B cell (primary cell): ENCODE results near the gene KIDINS220. TPM values are rescaled to one million over a fixed set of nuclear protein-coding genes. Genes with fewer than 3 reads are reported as not detected.

Source experiments
- ATAC-seq: fragments of 200-7000 bp; cut with Tn5 transposase; one replicate; pipeline ENCODE4 v1.10.0; 2021; ENCODE audit warnings: low read depth, mild to moderate bottlenecking, moderate number of reproducible peaks, moderate library complexity
- CTCF ChIA-PET: fragments of 350-600 bp; sonication (Branson Sonifier 250); formaldehyde crosslinking; loops from one replicate; lab custom pipeline; 2021; ENCODE audit warnings: antibody characterized with exemption, inconsistent platforms; lab: Charles Lee
- POLR2A ChIA-PET: fragments of 350-600 bp; sonication (Branson Sonifier 250); formaldehyde crosslinking; loops from one replicate; lab custom pipeline; 2021; ENCODE audit warnings: antibody characterized with exemption; lab: Charles Lee
- DNase-seq: peaks from one replicate; pipeline ENCODE4 v3.0.0; 2013
- H2AFZ ChIP-seq: 2 replicates; pipeline ENCODE4 v1.6.1; 2012; ENCODE audit warnings: mild to moderate bottlenecking, low read depth, low read length; ENCODE audit not compliant: insufficient read depth, poor library complexity, severe bottlenecking
- H3K27ac ChIP-seq, 2 donors: 1 replicate in 1 of 2; 2 replicates in 1 of 2; pipeline ENCODE4 v1.5.1; 2012 to 2013; ENCODE audit warnings: low read length in 2 of 2, mild to moderate bottlenecking in 2 of 2, moderate library complexity in 1 of 2
- H3K27me3 ChIP-seq, 4 experiments: fragments of 200-600 bp in 1 of 4; sonication (generic) in 1 of 4; replicated peaks in 1 of 4; 1 replicate in 2 of 4; 2 replicates in 2 of 4; pipeline versions ENCODE4 v1.6.1 to v1.7.0; 2013 to 2016; ENCODE audit warnings: low read length in 3 of 4, mild to moderate bottlenecking in 2 of 4, mixed read lengths in 1 of 4, moderate library complexity in 1 of 4; ENCODE audit not compliant: insufficient read depth in 4 of 4, control insufficient read depth in 3 of 4; ENCODE audit errors: control extremely low read depth in 1 of 4
- H3K36me3 ChIP-seq, 2 experiments: replicated peaks in 1 of 2; 1 replicate in 1 of 2; 2 replicates in 1 of 2; pipeline versions ENCODE4 v1.6.1 to v1.7.1; 2013; ENCODE audit warnings: low read length in 1 of 2; ENCODE audit not compliant: insufficient read depth in 2 of 2, control insufficient read depth in 1 of 2; ENCODE audit errors: control extremely low read depth in 1 of 2, extremely low read depth in 1 of 2
- H3K4me1 ChIP-seq, 2 donors: fragments of 200-600 bp in 1 of 2; sonication (generic) in 1 of 2; 1 replicate in 1 of 2; 2 replicates in 1 of 2; pipeline versions ENCODE4 v1.5.1 to v1.6.1; 2013 to 2017; ENCODE audit warnings: low read length in 2 of 2; ENCODE audit not compliant: control insufficient read depth in 2 of 2, insufficient read depth in 2 of 2
- H3K4me2 ChIP-seq: replicated peaks from 2 replicates; pipeline ENCODE3; 2012; ENCODE audit warnings: mild to moderate bottlenecking, low read depth, low read length; ENCODE audit not compliant: poor library complexity, severe bottlenecking
- H3K4me3 ChIP-seq, 5 experiments: fragments of 200-600 bp in 1 of 5; sonication (generic) in 1 of 5; 1 replicate in 3 of 5; 2 replicates in 2 of 5; pipeline versions ENCODE4 v1.5.1 to v1.7.0; 2011 to 2016; ENCODE audit warnings: low read length in 4 of 5, mild to moderate bottlenecking in 4 of 5, low read depth in 2 of 5, control low read depth in 1 of 5, moderate library complexity in 1 of 5; ENCODE audit not compliant: insufficient read depth in 1 of 5; ENCODE audit errors: control extremely low read depth in 1 of 5, extremely low read depth in 1 of 5
- H3K79me2 ChIP-seq: fragments of 200-600 bp; sonication (generic); one replicate; pipeline ENCODE4 v1.6.0; 2016; ENCODE audit warnings: low read length; ENCODE audit not compliant: control insufficient read depth, insufficient read depth
- H3K9ac ChIP-seq: fragments of 200-600 bp; sonication (generic); 2 replicates; pipeline ENCODE4 v1.6.1; 2017; ENCODE audit warnings: mild to moderate bottlenecking, low read length, moderate library complexity
- H3K9me3 ChIP-seq, 3 donors: one replicate each; pipeline versions ENCODE4 v1.6.1 to v1.7.1; 2013; ENCODE audit warnings: low read length in 2 of 3; ENCODE audit not compliant: control insufficient read depth in 2 of 3, insufficient read depth in 1 of 3; ENCODE audit errors: control extremely low read depth in 1 of 3
- H4K20me1 ChIP-seq: 2 replicates; pipeline ENCODE4 v1.6.0; 2012; ENCODE audit warnings: mild to moderate bottlenecking, low read length; ENCODE audit not compliant: insufficient read depth, control insufficient read depth, poor library complexity, severe bottlenecking
- H3K27ac Mint-ChIP-seq: one replicate; pipeline ENCODE4 v1.8.0; 2021; ENCODE audit warnings: mixed read lengths
- H3K27me3 Mint-ChIP-seq: one replicate; pipeline ENCODE4 v1.8.0; 2021; ENCODE audit warnings: mixed read lengths
- H3K4me1 Mint-ChIP-seq: one replicate; pipeline ENCODE4 v1.8.0; 2021; ENCODE audit warnings: mixed read lengths
- H3K4me3 Mint-ChIP-seq: one replicate; pipeline ENCODE4 v1.8.0; 2021; ENCODE audit warnings: mixed read lengths
- H3K9me3 Mint-ChIP-seq: one replicate; pipeline ENCODE4 v1.8.0; 2022; ENCODE audit warnings: mixed read lengths; ENCODE audit not compliant: insufficient read depth
- CTCF ChIP-seq: fragments of 200-600 bp; IDR thresholded peaks from one replicate; pipeline ENCODE4 v1.8.0; 2022; ENCODE audit warnings: antibody characterized with exemption, mild to moderate bottlenecking
- EZH2 ChIP-seq: IDR thresholded peaks from 2 replicates; pipeline ENCODE4 v1.6.1; 2012; ENCODE audit warnings: borderline replicate concordance, low read depth, mild to moderate bottlenecking, moderate library complexity, low read length; ENCODE audit not compliant: insufficient read depth, poor library complexity, severe bottlenecking
- WGBS: methylation state at CpG from one replicate; pipeline ENCODE4 v1.1.5; 2013; ENCODE audit warnings: missing lambda C conversion rate; ENCODE audit not compliant: insufficient coverage; 5-methylcytosine and 5-hydroxymethylcytosine counted together
- intact Hi-C: fragments of 100-400 bp; cut with micrococcal nuclease; formaldehyde crosslinking; loops from one replicate; pipeline ENCODE4 v1.10.0; 2022
- polyA plus RNA-seq: library from polyadenylated mRNA; depleted of rRNA; stranded (reverse); fragments of >200 nt; gene quantifications from 2 replicates; pipeline ENCODE4 v1.2.3, GENCODE V29; 2012
- total RNA-seq, 2 donors: library from RNA; stranded (reverse); fragments of 120-200 nt in 1 of 2; gene quantifications; 1 replicate in 1 of 2; 2 replicates in 1 of 2; pipeline versions ENCODE4 v1.2.3 to v1.2.4, GENCODE V29; 2013 to 2022

Gene KIDINS220
- total and polyA plus RNA-seq, 2 donors (not counting 1 experiment from before 2014, with no cell fraction given) = 12.5 to 36.6 TPM

DNA sequence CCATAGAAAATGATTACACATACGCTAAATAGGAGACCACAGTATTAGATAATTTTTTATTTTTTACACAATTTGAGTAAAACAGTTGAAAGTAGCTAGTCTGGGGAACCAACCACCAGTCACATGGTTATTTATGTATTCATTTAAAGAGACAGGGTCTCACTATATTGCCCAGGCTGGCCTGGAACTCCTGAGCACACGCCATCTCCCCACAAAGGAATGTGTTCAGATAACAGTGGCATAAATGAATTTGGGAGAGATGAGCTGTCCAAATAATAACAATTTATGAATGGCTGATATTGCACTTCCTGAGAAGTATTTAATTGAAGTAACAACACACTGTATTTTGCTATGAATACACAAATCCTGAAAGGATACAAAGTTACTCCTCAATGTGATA is 39.7 kb downstream of the KIDINS220 start:
- Histone ChIP-seq H3K27me3 (no peaks in the 10 kb centered on the region), H3K9ac (no peak overlapping the region), H3K4me3 (no peak overlapping the region), H3K4me1 (no peaks in the 10 kb centered on the region), H3K36me3 (peaks cover 4 to 65% of the 10 kb centered on the region in 2 experiments), H2AFZ (no peak overlapping the region), H3K9me3 (no peaks in the 10 kb centered on the region), H4K20me1 (no peaks in the 10 kb centered on the region), H3K79me2 (no peaks in the 10 kb centered on the region), H3K27ac (no peak overlapping the region), H3K4me2 (no peak overlapping the region)
- ChIA-PET POLR2A (no interaction called here), CTCF (no interaction called here)
- no peak overlapping the region for H3K27ac Mint-ChIP-seq
- H3K9me3 Mint-ChIP-seq = no peaks in the 10 kb centered on the region
- no CpG with 5 or more reads among the region's 2 CpGs for WGBS
- H3K4me3 Mint-ChIP-seq = no peak overlapping the region
- no peaks in the 10 kb centered on the region for H3K4me1 Mint-ChIP-seq
- no peak for TF ChIP-seq EZH2
- no peak for TF ChIP-seq CTCF
- intact Hi-C loops = no loop called here
- no peaks in the 10 kb centered on the region for H3K27me3 Mint-ChIP-seq
- ATAC-seq (no peak), DNase-seq (no peak)

GRCh38 chr2:8796878-8797550 is 40.4 kb downstream of the KIDINS220 start:
- no peaks in the 10 kb centered on the region for H3K27me3 ChIP-seq
- CTCF ChIA-PET = no interaction called here
- no peak for ATAC-seq
- H3K36me3 ChIP-seq = peaks cover 5 to 59% of the 10 kb centered on the region in 2 experiments
- no peak overlapping the region for H3K9ac ChIP-seq
- H3K4me2 ChIP-seq = no peak overlapping the region
- no peaks in the 10 kb centered on the region for H3K9me3 ChIP-seq
- H3K4me1 Mint-ChIP-seq = no peaks in the 10 kb centered on the region
- H3K27ac Mint-ChIP-seq = no peak overlapping the region
- H3K79me2 ChIP-seq = no peaks in the 10 kb centered on the region
- H3K4me3 ChIP-seq = no peak overlapping the region
- intact Hi-C loops = no loop called here
- 80% methylated on average over 6 of the region's 6 CpGs for WGBS
- H3K27ac ChIP-seq = no peak overlapping the region
- TF ChIP-seq EZH2 = no peak
- no peak for TF ChIP-seq CTCF
- DNase-seq = no peak
- H3K4me3 Mint-ChIP-seq = no peak overlapping the region
- no peaks in the 10 kb centered on the region for H3K9me3 Mint-ChIP-seq
- no peaks in the 10 kb centered on the region for H4K20me1 ChIP-seq
- H3K4me1 ChIP-seq = no peaks in the 10 kb centered on the region
- no peaks in the 10 kb centered on the region for H3K27me3 Mint-ChIP-seq
- POLR2A ChIA-PET = no interaction called here
- H2AFZ ChIP-seq = no peak overlapping the region
